Measurements from ENCODE around the gene ADAMTS13.

The ADAMTS13 gene

GRCh38 chr9:133505186-133505830 is 83.1 kb downstream of the ADAMTS13 start:
- no peak overlapping the region for H3K9ac ChIP-seq (ENCODE audit: low read length)
- H3K9me3 ChIP-seq (ENCODE audit: insufficient read depth, low read length), result peaks cover 11% of the 10 kb centered on the region; the same call in 1 of the 2 replicates
- no peaks in the 10 kb centered on the region for H3K9me2 ChIP-seq (replicated peaks; ENCODE audit: insufficient read depth, low read length)
- no peaks in the 10 kb centered on the region for H3K79me2 ChIP-seq (ENCODE audit: insufficient read depth, low read length)
- no peak overlapping the region for H3K4me2 ChIP-seq (ENCODE audit: low read depth, low read length, poor library complexity, severe bottlenecking)
- no peaks in the 10 kb centered on the region for H3K36me3 ChIP-seq (ENCODE audit: low read length)
- H4K20me1 ChIP-seq (ENCODE audit: low read depth, low read length), result no peaks in the 10 kb centered on the region
- TF ChIP-seq EZH2phosphoT487 (conservative IDR thresholded peaks at IDR 0.05; ENCODE audit: low read length), result no peak
- TF ChIP-seq, protein P1, sequence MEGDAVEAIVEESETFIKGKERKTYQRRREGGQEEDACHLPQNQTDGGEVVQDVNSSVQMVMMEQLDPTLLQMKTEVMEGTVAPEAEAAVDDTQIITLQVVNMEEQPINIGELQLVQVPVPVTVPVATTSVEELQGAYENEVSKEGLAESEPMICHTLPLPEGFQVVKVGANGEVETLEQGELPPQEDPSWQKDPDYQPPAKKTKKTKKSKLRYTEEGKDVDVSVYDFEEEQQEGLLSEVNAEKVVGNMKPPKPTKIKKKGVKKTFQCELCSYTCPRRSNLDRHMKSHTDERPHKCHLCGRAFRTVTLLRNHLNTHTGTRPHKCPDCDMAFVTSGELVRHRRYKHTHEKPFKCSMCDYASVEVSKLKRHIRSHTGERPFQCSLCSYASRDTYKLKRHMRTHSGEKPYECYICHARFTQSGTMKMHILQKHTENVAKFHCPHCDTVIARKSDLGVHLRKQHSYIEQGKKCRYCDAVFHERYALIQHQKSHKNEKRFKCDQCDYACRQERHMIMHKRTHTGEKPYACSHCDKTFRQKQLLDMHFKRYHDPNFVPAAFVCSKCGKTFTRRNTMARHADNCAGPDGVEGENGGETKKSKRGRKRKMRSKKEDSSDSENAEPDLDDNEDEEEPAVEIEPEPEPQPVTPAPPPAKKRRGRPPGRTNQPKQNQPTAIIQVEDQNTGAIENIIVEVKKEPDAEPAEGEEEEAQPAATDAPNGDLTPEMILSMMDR (IDR thresholded peaks at IDR 0.05; ENCODE audit: insufficient read depth, low read length, poor library complexity, severe bottlenecking), result no peak
- no peak overlapping the region for H2AFZ ChIP-seq (ENCODE audit: low read depth, low read length, severe bottlenecking)
- no peak overlapping the region for H3K4me3 ChIP-seq (ENCODE audit: insufficient read depth, low read length, poor library complexity, severe bottlenecking)
- no peaks in the 10 kb centered on the region for H3K27me3 ChIP-seq (ENCODE audit: low read length)
- no peaks in the 10 kb centered on the region for H3F3A ChIP-seq (ENCODE audit: insufficient read depth)
- H3K27ac ChIP-seq (ENCODE audit: low read depth, low read length), result no peak overlapping the region

GRCh38 chr9:133505901-133506652 is 83.9 kb downstream of the ADAMTS13 start:
- no peaks in the 10 kb centered on the region for H3K9me2 ChIP-seq (replicated peaks; ENCODE audit: insufficient read depth, low read length)
- TF ChIP-seq, protein P1 (IDR thresholded peaks at IDR 0.05; ENCODE audit: insufficient read depth, low read length, poor library complexity, severe bottlenecking), result no peak
- TF ChIP-seq EZH2phosphoT487 (conservative IDR thresholded peaks at IDR 0.05; ENCODE audit: low read length), result no peak
- H3K79me2 ChIP-seq (ENCODE audit: insufficient read depth, low read length), result no peaks in the 10 kb centered on the region
- no peak overlapping the region for H3K4me2 ChIP-seq (ENCODE audit: low read depth, low read length, poor library complexity, severe bottlenecking)
- H3K36me3 ChIP-seq (ENCODE audit: low read length), result no peaks in the 10 kb centered on the region
- H3K9ac ChIP-seq (ENCODE audit: low read length), result no peak overlapping the region
- H3F3A ChIP-seq (ENCODE audit: insufficient read depth), result no peaks in the 10 kb centered on the region
- H3K27me3 ChIP-seq (ENCODE audit: low read length), result no peaks in the 10 kb centered on the region
- no peak overlapping the region for H2AFZ ChIP-seq (ENCODE audit: low read depth, low read length, severe bottlenecking)
- H3K4me3 ChIP-seq (ENCODE audit: insufficient read depth, low read length, poor library complexity, severe bottlenecking), result no peak overlapping the region
- H3K9me3 ChIP-seq (ENCODE audit: insufficient read depth, low read length), result peaks cover 11% of the 10 kb centered on the region; the same call in 1 of the 2 replicates
- no peaks in the 10 kb centered on the region for H4K20me1 ChIP-seq (ENCODE audit: low read depth, low read length)
- H3K27ac ChIP-seq (ENCODE audit: low read depth, low read length), result no peak overlapping the region

DNA sequence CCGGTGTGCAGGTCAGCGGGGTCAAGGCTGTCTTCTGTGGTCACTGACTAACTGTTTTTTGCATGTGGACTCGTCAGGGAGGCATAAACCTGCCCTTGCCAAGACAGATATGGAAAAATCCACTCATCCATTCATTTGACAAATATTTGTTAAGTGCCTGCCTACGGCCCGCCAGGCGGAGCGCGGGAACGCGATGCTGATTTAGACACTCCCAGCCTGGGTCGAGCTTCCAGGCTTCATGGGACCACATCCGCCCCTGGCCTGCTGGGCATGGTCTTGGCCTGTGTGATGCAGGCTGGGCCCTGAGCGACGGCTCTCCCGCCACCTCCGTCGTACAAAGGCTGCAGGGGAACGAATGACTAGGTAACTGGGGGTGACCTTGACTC is 84.5 kb downstream of the ADAMTS13 start:
- H3K4me3 ChIP-seq (ENCODE audit: insufficient read depth, low read length, poor library complexity, severe bottlenecking), result no peak overlapping the region
- peaks cover 8% of the 10 kb centered on the region; the same call in 1 of the 2 replicates for H3K9me3 ChIP-seq (ENCODE audit: insufficient read depth, low read length)
- H2AFZ ChIP-seq (ENCODE audit: low read depth, low read length, severe bottlenecking), result no peak overlapping the region
- H3K79me2 ChIP-seq (ENCODE audit: insufficient read depth, low read length), result no peaks in the 10 kb centered on the region
- no peaks in the 10 kb centered on the region for H3F3A ChIP-seq (ENCODE audit: insufficient read depth)
- no peaks in the 10 kb centered on the region for H4K20me1 ChIP-seq (ENCODE audit: low read depth, low read length)
- no peak overlapping the region for H3K4me2 ChIP-seq (ENCODE audit: low read depth, low read length, poor library complexity, severe bottlenecking)
- no peak overlapping the region for H3K27ac ChIP-seq (ENCODE audit: low read depth, low read length)
- no peak overlapping the region for H3K9ac ChIP-seq (ENCODE audit: low read length)
- no peaks in the 10 kb centered on the region for H3K27me3 ChIP-seq (ENCODE audit: low read length)
- TF ChIP-seq, protein P1 (IDR thresholded peaks at IDR 0.05; ENCODE audit: insufficient read depth, low read length, poor library complexity, severe bottlenecking), result no peak
- TF ChIP-seq EZH2phosphoT487 (conservative IDR thresholded peaks at IDR 0.05; ENCODE audit: low read length), result no peak
- no peaks in the 10 kb centered on the region for H3K9me2 ChIP-seq (replicated peaks; ENCODE audit: insufficient read depth, low read length)
- no peaks in the 10 kb centered on the region for H3K36me3 ChIP-seq (ENCODE audit: low read length)
